Measurements from ENCODE around the gene KIF14.
"Not testable (repeated sequence)": the region's sequence is repeated elsewhere in the genome, so short reads cannot be mapped to it uniquely, and the experiment has no call there.

KIF14 gene

DNA sequence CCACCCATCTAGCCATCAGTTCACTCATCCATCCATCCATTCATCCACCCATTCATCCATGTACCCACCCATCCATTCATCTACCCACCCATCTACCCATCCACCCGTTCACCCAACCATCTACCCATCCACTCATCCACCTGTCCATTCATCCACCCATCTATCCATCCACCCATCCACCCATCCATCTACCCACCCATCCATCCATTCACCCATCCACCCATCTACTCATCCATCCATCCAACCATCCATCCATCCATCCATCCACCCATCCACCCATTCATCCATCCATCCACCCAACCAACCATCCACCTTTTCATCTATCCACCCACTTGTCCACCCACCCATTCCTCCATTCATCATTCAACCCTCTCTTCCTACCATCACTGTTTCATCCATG is 80.3 kb downstream of the KIF14 start:
- no peak for DNase-seq (ENCODE audit: low spot score)

DNA sequence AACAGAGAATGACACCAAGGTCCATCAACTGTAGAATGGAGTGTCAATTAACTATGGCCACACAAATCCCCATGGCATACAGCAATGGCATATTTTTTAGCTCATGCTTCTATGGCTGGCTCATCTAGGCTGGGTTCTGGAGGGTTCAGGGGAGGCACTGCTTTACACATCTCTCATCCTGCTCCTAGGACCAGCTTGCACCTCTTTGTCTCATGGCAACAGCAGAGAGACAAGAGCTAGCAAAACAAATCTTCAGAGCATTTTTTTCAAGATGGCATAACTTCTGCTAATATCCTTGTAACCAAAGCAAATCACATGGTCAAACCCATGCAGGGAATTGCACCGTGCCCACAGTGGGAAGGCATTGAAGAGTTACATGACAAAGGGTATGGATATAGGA is 82.4 kb downstream of the KIF14 start:
- no peak for DNase-seq (ENCODE audit: low spot score)

DNA sequence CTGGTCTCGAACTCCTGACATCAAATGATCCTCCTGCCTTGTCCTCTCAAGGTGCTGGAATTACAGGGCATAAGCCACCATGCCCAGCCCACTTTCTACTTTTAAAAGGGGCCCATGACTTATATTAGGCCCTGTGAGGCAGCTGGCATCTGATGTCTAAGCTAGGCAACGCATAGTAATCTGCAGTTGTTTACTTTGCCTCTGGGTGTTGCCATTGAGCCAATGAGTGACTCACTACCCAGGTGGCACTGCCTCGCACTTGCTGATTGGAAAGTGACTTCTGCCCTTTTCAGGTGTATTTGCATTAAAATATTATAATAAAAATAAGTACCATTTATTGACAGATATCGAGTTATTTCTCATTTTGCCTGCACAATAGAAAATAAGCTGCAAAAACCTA is 84.9 kb downstream of the KIF14 start:
- peak; percentile 11 for DNase-seq (ENCODE audit: low spot score)

DNA sequence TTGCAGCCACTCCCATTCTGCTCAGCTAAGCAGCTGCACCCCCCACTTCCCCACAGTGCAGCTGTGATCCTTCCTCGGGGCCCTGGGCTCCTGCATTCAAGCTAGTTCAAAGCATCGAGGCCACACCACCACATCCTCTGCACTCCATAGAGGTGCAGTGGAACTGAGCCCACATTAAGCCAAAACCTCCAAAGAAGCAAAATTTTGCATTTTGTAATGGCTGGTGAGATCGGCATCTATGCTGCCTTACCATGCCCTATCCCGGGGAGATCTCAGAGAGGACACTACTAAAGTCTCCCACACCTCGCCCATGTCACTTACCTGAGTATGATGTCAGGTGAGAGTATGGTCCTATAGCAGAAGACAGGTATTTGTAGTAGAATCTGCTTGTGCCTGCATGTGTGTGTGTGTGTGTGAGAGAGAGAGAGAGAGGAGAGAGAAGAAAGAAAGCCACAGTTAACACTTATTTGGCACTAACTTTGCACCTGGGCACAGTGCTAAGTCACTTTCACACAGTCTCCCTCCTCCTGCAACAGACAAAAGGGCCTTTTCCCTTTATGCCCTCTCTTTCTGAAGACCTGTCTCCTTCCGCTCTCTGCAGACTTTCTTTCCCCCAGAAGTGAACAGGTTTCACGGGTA is 89.8 kb downstream of the KIF14 start:
- peak; percentile 74 for DNase-seq (ENCODE audit: low spot score)

DNA sequence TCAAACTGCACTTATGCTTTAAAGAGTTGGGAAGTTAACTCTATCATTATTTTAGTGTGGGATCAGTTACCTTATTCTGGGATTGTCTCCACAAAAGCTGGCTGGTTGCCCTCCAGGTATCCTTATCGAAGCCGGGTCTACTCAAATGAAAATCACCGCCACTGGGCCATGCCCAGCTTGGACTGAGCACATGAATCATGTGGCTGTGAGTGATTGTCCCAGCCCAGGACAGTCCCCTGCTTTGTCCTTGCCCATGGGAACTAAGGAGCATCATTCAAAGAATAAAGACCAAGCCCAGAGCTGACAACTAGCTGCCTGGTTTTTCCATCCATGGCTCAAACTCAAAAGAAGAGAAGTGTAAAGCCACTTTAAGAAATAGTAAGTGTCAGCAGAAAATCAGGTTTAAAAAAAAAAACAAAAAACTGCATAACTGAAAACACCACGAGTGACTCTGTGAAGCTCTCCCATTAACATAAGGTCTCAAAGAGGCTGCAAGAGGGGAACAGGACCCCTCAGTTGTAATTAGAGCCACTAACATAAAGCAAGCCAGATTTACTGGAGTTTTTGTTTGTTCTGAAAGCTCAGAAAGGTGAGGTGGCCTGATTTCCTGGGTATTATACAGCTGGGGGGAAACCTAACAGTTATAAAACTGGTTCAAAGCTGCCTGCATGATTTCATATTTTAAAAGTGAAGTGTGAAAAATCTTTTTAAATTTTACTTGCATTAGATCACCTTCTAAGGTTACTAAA is 91.5 kb downstream of the KIF14 start:
- DNase-seq (ENCODE audit: low spot score), result no peak

DNA sequence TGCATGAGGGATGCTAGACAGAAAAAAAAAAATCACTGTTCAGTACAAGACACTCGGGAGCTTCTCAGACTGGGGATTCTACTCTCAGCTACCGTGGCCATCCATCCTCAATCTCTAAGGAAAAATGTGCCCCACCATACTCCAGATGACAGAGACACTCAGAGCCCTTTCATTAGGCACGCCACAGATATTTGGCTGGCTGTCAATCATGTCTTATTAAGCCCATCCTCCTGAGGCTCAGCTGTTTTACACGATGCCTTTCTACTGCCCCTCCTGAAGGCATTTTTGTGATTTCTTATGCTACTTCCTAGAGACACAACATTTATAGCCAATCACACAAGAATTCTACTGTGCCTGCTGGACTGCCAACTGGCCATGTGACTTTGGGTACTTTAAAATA is 92.9 kb downstream of the KIF14 start:
- no peak for DNase-seq (ENCODE audit: low spot score)

DNA sequence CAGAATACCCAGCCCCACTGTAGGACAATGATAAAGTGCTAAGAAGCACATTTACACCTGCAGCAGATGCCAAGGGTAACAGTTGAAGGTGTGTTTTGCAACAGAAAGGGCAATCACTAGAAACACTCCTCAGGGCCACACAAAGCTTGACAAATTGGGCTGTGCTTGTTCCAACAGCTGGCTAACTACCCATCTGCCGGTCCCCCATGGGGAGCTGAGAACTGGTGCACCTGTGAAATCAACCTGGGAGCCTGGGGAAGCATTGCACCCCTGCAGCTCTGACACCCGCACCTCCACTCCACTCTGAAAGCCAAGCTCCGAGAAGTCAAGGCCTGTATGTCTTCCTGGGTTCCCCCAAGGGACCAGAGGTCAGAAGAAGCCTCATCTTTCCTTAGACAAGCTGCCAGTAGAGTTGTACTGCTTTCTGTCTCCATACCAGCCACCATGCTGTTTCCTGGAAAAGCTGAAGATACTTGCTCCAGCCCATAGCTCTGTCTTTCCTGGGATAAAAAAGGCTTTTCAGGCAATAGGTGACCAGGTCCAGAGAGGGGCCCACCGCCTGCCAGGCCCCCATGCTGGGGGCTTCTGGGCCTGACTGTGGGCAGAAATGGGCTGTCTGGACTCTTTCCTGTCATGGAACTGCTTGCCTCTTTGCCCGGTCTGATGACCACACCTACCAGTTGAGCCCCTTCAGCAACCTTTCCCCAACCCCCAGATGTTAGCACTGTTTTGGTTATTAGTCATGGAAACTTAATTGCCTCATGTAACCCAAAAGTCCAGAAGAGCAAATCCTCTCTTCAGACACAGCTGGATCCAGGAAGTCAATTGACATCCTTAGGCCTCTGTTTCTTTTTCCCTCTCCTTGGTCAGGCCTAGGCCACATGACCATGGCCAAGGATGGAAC is 93.6 kb downstream of the KIF14 start:
- DNase-seq (ENCODE audit: low spot score), result no peak

DNA sequence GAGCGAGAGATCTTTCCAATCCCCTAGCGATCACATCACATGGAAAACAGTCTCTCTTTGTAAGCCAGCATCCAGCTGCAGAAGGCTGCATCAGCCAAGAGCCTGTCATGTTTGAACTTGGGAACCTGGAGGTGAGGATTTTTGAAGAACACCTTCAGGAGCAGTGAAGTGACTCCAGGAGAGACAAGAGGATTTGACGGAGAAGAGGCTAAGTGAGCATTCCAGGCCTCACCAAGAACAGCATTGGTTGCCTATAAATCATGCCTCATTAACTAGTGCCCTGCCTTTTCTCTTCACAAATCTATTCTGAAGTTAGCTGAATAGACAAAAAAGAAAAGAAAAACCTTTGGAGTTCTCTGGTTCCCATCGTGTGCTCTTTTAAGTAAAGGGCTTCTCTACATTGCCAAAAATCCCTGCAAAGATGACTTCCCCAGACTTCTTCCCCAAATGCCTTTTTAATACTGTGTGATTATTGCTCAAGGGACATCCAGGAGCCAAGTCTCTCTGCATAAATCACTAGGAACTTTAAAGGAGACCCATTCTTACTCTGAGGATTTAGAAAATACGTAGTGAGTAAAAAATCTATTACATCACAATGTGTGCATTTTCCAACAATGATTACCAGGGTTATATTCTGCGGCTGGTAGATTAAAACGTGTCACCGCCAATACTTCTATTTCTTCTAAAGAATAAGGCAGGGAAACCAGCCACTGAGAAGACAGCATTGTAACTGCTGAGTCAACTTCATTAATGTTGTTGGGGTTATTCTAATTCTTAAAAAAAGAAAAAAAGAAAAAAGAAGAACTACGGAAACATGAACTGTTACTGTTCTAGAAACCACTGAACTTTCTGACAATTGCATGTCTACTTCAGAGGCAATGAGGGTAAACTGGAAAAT is 95.2 kb downstream of the KIF14 start:
- DNase-seq (ENCODE audit: low spot score), result no peak

DNA sequence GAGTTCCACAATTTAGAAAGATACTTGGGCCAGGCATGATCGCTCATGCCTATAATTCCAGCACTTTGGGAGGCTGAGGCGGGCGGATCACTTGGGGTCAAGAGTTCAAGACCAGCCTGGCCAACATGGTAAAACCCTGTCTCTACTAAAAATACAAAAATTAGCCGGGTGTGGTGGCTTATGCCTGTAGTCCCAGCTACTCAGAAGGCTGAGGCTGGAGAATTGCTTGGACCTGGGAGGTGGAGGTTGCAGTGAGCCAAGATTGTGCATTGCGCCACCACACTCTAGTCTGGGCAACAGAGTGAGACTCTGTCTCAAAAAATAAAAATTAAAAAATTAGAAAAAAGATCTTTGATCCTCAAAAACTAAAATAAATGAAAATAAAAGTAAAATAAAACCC is 96.0 kb downstream of the KIF14 start:
- DNase-seq (ENCODE audit: low spot score), result not testable (repeated sequence)

DNA sequence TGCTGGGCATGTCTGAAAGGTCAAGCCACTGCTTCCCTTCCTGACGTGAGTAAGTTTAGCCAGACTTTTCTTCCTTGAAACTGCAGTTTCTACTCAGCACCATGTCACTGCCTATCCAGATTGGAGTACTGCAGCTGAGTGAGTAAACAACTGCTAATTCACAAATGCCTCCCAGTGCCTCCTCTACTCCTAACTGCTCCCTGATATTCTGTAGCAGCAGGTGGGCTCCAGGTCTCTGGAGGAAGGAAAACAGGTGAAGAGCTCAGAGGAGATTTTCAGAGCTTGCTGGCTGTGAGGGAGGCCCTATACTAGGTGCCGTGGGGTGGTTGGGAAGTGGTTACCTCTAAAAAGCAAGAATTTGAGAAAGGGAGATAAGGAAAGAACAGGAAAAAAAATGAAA is 96.5 kb downstream of the KIF14 start:
- no peak for DNase-seq (ENCODE audit: low spot score)

DNA sequence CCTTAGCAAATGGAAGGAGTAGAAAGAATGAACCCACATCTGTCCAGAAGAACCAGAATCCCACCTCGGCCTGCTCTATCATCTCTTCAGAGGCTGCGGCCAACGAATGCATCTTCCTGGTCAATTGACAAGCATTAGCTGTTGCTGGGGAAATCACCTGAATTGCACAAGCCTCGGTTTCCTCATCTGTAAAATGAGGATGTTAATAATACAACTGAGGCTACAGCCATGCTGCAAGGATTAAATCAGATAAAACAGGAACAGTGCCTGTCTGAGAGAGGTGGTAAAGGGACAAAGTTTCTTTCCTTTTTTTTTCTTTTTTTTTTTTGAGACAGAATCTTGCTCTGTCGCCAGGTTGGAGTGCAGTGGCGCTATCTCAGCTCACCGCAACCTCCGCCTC is 99.8 kb downstream of the KIF14 start:
- DNase-seq (ENCODE audit: low spot score), result no peak

DNA sequence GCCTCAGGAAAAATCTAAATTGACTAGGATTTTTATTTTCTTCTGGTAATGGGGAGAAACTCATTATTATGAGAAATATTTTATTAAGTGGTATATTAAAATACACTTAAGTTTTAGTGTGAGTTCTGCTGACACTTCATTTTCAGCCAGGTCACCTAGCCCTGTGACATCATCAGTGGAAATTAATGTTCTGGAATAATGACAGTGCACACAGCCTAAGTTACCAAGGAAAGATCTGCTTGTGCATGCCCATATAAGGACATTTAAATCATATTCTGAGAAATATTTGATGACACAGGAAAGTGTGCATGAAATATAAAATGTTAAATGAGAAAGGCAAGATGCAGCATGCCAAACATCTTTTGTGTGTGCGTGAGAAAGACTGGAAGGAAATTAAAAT is 102.0 kb downstream of the KIF14 start:
- DNase-seq (ENCODE audit: low spot score), result no peak

DNA sequence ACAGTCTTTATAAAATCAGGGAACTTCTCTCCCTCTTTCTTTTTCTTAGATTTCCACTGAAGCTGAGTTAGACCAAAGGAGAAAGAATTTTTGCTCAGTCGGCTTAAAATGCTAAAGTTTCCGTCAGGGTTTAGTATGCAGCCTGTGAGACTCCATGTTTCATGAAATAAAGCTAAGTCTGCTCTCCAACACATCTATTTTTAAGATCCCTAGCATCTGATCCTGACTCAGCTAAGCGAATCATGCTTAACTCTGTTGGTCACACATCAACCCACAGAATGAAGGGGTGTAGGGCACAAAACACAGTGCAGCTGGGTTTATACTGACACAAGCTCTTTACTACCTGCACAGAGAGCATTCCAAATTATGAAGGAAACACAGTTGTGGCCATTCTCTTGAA is 108.4 kb downstream of the KIF14 start:
- no peak for DNase-seq (ENCODE audit: low spot score)

DNA sequence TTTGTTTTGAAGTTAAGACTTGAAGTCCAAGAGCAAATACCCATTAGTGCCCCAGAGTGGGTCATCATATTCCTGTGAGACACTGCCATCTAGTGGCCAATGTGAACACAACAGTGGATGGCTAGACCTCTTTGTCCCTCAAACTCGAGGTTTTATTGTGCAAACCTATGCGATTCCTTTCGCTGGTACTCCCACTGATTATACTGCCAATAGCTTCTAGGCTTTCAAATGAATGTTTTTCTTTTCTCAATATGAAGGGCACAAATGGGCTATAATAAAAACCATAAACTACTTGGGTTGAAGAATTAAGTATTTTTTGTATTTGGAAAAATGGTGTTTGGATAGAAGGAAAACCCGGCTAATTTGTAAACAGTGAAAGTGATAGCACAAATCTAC is 110.3 kb downstream of the KIF14 start:
- peak; percentile 71 for DNase-seq (ENCODE audit: low spot score)

DNA sequence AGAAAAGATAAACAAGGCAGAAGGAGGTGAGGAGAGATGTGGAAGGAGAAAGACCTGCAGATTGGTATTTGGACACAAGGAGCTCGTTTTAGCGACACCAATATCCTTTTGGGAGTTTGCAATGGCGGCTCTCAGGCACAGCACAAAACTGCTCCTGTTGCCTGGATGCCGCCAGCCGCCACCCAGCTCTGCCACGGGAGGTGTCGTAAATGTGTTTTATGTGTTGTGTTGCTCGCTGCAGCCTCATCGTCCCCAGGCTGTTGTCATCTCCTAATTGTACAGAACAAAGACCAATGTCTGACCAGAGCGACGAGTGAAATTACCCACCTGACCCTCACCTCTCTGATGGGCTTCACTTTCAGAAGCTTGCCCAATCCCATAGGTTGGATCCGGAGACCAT is 114.1 kb downstream of the KIF14 start:
- no peak for DNase-seq (ENCODE audit: low spot score)

DNA sequence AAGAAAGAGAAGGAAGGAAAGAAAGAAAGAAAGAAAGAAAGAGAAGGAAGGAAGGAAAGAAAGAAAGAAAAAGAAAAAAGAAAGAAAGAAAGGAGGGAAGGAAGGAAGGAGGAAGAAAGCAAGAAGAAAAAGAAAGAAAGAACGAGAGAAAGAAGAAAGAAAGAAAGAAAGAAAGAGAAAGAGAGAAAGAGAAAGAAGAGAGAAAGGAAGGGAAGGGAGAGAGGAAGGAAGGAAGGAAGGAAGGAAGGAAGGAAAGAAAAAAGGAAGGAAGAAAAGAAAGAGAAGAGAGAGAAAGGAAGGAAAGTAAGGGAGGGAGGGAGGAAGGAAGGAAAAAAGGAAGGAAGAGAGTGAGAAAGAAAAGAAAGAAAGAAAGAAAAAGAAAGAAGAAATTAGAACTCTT is 115.3 kb downstream of the KIF14 start:
- DNase-seq (ENCODE audit: low spot score), result no peak
